HUES48 (cell line): ENCODE results near the gene ACADVL.

Experiments
- H3K27ac ChIP-seq: one replicate; pipeline ENCODE4 v1.7.0; 2013; ENCODE audit warnings: low read depth, low read length, inconsistent platforms
- H3K27me3 ChIP-seq: 2 replicates; pipeline ENCODE4 v1.6.1; 2013; ENCODE audit warnings: mild to moderate bottlenecking, low read length; ENCODE audit not compliant: control insufficient read depth, insufficient read depth
- H3K36me3 ChIP-seq: 2 replicates; pipeline ENCODE4 v1.6.1; 2013; ENCODE audit warnings: low read length; ENCODE audit not compliant: control insufficient read depth, insufficient read depth
- H3K4me1 ChIP-seq: 2 replicates; pipeline ENCODE4 v1.6.1; 2013; ENCODE audit warnings: mild to moderate bottlenecking, low read length; ENCODE audit not compliant: control insufficient read depth, insufficient read depth
- H3K4me3 ChIP-seq: 2 replicates; pipeline ENCODE4 v1.5.1; 2013; ENCODE audit warnings: mild to moderate bottlenecking, low read depth, low read length
- H3K9ac ChIP-seq: 2 replicates; pipeline ENCODE4 v1.6.1; 2013; ENCODE audit warnings: mild to moderate bottlenecking, low read depth, low read length, moderate library complexity
- H3K9me3 ChIP-seq: 2 replicates; pipeline ENCODE4 v1.6.1; 2013; ENCODE audit warnings: low read length; ENCODE audit not compliant: control insufficient read depth, insufficient read depth

Gene ACADVL

DNA sequence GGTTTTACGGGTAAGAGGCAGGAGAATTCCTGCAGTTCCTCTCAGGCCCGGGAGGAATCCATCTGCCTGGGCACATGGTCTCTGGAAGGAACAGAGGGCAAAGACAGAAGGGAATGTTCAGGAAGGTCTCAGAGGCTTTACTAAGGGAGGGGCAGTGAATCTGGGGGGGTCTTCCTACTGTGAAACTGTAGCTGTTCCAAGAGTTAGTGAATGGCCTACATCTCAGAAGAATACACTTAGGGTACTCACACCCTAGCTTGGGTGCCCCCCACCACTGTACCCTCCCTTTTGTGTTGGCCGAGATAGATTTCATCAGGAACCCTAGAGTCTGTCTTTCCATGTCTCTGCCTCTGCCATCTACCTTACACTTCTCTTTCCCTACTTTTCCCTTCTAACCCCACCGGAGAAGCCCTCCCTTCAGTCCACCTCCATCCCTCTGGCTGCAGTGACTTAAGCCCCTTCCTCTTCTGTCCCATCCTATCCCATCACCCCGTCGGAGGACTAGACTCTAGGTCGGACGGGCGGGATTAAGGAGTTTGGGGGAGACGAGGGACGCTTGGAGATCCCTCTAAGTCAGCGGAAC lies 418 bp upstream of the ACADVL start:
- Histone ChIP-seq H3K36me3 (peaks cover 33% of the 10 kb centered on the region), H3K27me3 (no peaks in the 10 kb centered on the region), H3K9me3 (no peaks in the 10 kb centered on the region), H3K9ac (peak overlapping the region; percentile 76; the same call in 1 of the 2 replicates), H3K4me1 (peaks cover 32% of the 10 kb centered on the region), H3K27ac (peak overlapping the region; percentile 90), H3K4me3 (peak overlapping the region; percentile 91)

- H3K9me3 ChIP-seq: no peaks in the 10 kb centered on the region
- no peaks in the 10 kb centered on the region for H3K27me3 ChIP-seq
- peaks cover 27% of the 10 kb centered on the region for H3K4me1 ChIP-seq
- peak overlapping the region; percentile 91 for H3K4me3 ChIP-seq
- H3K9ac ChIP-seq: peak overlapping the region; percentile 76
- H3K36me3 ChIP-seq: peaks cover 46% of the 10 kb centered on the region
- peak overlapping the region; percentile 90 for H3K27ac ChIP-seq
These were observed 997 bp downstream of the ACADVL start for GRCh38 chr17:7220593-7221277.

DNA sequence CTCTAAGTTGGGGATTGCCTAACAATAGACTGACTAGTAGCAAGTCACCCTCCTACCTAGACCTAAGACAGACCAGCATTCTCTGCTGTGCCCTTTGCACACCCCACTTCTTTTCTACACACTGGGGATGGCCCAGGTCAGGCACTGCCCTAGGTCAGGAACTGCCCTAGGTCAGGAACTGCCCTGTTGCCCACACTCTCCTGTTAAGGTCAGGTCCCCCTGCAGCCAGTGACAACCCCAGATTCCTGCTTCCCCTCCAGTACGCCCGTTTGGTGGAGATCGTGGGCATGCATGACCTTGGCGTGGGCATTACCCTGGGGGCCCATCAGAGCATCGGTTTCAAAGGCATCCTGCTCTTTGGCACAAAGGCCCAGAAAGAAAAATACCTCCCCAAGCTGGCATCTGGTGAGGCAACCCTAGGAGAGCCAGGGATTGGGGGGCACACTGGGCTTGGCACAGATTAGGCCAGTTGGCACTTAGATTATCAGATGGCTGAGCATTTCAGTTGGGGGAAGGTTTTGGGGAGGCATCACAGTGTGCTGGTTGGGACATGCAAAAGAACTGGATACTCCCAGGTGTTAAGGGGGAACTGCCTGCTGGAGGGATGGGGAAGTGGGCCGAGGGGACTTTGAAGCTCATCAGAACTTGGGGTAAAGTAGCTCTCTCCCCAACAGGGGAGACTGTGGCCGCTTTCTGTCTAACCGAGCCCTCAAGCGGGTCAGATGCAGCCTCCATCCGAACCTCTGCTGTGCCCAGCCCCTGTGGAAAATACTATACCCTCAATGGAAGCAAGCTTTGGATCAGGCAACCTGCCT lies 1.7 kb downstream of the ACADVL start:
- H3K9ac ChIP-seq: no peak overlapping the region
- peaks cover 53% of the 10 kb centered on the region for H3K36me3 ChIP-seq
- no peaks in the 10 kb centered on the region for H3K9me3 ChIP-seq
- H3K4me1 ChIP-seq: peaks cover 21% of the 10 kb centered on the region
- no peaks in the 10 kb centered on the region for H3K27me3 ChIP-seq
- H3K27ac ChIP-seq: no peak overlapping the region
- H3K4me3 ChIP-seq: no peak overlapping the region

DNA sequence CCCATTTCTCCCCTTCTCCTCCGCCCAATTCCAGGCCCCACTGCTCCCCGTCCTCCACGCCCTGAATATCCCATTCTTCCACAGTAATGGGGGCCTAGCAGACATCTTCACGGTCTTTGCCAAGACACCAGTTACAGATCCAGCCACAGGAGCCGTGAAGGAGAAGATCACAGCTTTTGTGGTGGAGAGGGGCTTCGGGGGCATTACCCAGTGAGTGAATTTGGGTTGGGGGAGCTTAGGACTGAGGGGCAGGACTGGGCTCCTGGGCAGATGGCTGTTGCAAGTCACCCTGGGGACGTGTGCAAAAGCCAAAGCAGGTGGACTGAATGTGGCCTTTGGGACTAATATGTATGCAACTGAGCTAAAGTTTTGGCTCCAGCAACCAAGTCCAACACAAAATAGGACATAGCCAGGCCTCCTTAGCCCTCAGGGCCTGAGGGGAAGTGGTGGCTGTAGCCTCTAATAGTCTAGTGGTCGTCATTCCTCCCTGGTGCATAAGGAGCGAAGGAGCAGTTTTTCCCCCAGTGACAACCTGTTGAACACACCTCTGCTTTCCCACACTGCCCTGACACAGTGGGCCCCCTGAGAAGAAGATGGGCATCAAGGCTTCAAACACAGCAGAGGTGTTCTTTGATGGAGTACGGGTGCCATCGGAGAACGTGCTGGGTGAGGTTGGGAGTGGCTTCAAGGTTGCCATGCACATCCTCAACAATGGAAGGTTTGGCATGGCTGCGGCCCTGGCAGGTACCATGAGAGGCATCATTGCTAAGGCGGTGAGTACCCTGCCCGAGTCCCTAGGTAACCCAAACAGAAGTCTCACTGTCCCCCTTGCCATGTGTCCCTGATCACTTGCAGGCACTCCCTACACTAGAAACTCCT lies 2.6 kb downstream of the ACADVL start:
- H3K27ac ChIP-seq: no peak overlapping the region

DNA sequence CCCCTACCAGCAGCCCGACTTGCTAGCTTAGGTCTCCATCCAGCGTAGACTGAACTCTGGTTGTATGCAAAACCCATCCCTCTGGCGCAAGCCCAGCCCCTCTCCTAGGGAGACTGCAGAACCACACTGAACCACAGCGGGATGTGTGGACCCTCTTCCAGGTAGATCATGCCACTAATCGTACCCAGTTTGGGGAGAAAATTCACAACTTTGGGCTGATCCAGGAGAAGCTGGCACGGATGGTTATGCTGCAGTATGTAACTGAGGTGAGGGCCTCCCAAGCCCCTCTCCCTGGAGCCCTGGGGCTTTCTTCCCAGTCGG lies 3.2 kb downstream of the ACADVL start:
- no peaks in the 10 kb centered on the region for H3K9me3 ChIP-seq
- peaks cover 68% of the 10 kb centered on the region for H3K36me3 ChIP-seq
- H3K27me3 ChIP-seq: no peaks in the 10 kb centered on the region
- H3K4me1 ChIP-seq: peaks cover 14% of the 10 kb centered on the region
- H3K9ac ChIP-seq: no peak overlapping the region
- H3K4me3 ChIP-seq: no peak overlapping the region
- H3K27ac ChIP-seq: no peak overlapping the region

More for the DNA sequence above, 2.6 kb downstream of the ACADVL start:
- H3K36me3 ChIP-seq: peaks cover 62% of the 10 kb centered on the region
- H3K27me3 ChIP-seq: no peaks in the 10 kb centered on the region
- H3K9me3 ChIP-seq: no peaks in the 10 kb centered on the region
- H3K4me3 ChIP-seq: no peak overlapping the region
- peaks cover 18% of the 10 kb centered on the region for H3K4me1 ChIP-seq
- no peak overlapping the region for H3K9ac ChIP-seq

DNA sequence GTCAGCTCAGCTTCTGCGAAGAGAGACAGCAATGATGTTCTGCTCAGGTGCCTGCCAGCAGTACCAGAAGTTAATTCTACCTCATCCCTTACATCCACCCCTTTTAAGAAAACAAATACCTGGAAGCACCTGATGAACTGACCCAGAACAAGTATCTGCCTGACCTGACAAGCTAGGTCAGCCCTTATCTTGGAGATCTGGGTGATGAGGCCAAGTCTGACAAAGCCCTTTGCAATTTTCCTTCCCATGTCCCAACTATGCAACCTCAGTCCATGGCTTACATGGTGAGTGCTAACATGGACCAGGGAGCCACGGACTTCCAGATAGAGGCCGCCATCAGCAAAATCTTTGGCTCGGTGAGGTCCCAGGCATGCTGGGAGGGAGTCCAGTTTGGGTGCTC lies 3.6 kb downstream of the ACADVL start:
- H3K9me3 ChIP-seq: no peaks in the 10 kb centered on the region
- peaks cover 72% of the 10 kb centered on the region for H3K36me3 ChIP-seq
- no peak overlapping the region for H3K9ac ChIP-seq
- no peak overlapping the region for H3K4me3 ChIP-seq
- no peak overlapping the region for H3K27ac ChIP-seq
- no peaks in the 10 kb centered on the region for H3K27me3 ChIP-seq
- H3K4me1 ChIP-seq: peaks cover 10% of the 10 kb centered on the region

- Histone ChIP-seq H3K4me3 (no peak overlapping the region), H3K9ac (no peak overlapping the region), H3K27me3 (no peaks in the 10 kb centered on the region), H3K9me3 (no peaks in the 10 kb centered on the region), H3K36me3 (peaks cover 79% of the 10 kb centered on the region), H3K4me1 (peaks cover 10% of the 10 kb centered on the region), H3K27ac (no peak overlapping the region)
These were observed 4.4 kb downstream of the ACADVL start for GRCh38 chr17:7224110-7224509.

GRCh38 chr17:7224661-7225111 lies 4.9 kb downstream of the ACADVL start:
- H3K4me3 ChIP-seq: no peak overlapping the region
- no peaks in the 10 kb centered on the region for H3K27me3 ChIP-seq
- peak overlapping the region; percentile 40 for H3K27ac ChIP-seq
- no peaks in the 10 kb centered on the region for H3K9me3 ChIP-seq
- H3K4me1 ChIP-seq: 0 out of 2 replicates have a peak, but pooled peaks cover 5% of the 10 kb centered on the region
- no peak overlapping the region for H3K9ac ChIP-seq
- peaks cover 85% of the 10 kb centered on the region for H3K36me3 ChIP-seq

DNA sequence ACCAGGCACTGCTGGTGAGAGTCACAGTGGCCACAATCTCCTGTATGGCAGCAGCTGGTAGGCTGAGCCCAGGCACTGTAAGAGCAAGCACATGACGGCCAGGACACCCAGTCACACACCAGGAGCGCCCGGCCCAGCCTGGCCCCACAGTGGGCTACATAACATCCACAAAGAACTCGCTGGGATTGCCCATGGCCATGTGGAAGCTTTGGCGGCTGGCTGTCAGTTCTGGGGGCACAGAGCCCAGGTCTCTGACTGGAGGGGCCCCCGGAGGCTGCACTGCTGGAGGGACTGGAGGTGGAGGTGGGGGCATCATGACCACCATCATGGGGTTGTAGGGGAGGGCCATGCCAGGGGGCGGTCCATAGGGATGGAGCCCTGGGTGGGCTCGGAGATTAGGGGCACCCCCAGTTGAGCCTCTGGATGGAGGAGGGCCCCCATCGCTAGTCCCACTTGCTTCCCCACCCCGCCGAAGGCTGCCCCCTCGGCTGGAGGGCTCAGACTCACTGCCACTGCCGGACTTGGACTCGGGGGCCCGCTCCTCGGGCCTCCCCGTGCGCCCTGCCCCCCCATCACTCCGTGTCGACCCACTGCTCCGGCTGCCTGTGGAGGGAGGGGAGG lies 6.1 kb downstream of the ACADVL start:
- no peaks in the 10 kb centered on the region for H3K27me3 ChIP-seq
- H3K9ac ChIP-seq: no peak overlapping the region
- H3K36me3 ChIP-seq: peaks cover 96% of the 10 kb centered on the region

More for the DNA sequence above, 6.1 kb downstream of the ACADVL start:
- Histone ChIP-seq H3K4me3 (no peak overlapping the region), H3K27ac (no peak overlapping the region), H3K9me3 (no peaks in the 10 kb centered on the region), H3K4me1 (no peaks in the 10 kb centered on the region)
